ENCODE data around the gene PTPRQ.

Gene PTPRQ

GRCh38 chr12:80602455-80602854 is 158.4 kb downstream of the PTPRQ start:
- TF ChIP-seq, protein P1, sequence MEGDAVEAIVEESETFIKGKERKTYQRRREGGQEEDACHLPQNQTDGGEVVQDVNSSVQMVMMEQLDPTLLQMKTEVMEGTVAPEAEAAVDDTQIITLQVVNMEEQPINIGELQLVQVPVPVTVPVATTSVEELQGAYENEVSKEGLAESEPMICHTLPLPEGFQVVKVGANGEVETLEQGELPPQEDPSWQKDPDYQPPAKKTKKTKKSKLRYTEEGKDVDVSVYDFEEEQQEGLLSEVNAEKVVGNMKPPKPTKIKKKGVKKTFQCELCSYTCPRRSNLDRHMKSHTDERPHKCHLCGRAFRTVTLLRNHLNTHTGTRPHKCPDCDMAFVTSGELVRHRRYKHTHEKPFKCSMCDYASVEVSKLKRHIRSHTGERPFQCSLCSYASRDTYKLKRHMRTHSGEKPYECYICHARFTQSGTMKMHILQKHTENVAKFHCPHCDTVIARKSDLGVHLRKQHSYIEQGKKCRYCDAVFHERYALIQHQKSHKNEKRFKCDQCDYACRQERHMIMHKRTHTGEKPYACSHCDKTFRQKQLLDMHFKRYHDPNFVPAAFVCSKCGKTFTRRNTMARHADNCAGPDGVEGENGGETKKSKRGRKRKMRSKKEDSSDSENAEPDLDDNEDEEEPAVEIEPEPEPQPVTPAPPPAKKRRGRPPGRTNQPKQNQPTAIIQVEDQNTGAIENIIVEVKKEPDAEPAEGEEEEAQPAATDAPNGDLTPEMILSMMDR (IDR thresholded peaks at IDR 0.05; ENCODE audit: low read depth, low read length, missing control alignments): no peak
- no peak for DNase-seq (ENCODE audit: low read depth)

DNA sequence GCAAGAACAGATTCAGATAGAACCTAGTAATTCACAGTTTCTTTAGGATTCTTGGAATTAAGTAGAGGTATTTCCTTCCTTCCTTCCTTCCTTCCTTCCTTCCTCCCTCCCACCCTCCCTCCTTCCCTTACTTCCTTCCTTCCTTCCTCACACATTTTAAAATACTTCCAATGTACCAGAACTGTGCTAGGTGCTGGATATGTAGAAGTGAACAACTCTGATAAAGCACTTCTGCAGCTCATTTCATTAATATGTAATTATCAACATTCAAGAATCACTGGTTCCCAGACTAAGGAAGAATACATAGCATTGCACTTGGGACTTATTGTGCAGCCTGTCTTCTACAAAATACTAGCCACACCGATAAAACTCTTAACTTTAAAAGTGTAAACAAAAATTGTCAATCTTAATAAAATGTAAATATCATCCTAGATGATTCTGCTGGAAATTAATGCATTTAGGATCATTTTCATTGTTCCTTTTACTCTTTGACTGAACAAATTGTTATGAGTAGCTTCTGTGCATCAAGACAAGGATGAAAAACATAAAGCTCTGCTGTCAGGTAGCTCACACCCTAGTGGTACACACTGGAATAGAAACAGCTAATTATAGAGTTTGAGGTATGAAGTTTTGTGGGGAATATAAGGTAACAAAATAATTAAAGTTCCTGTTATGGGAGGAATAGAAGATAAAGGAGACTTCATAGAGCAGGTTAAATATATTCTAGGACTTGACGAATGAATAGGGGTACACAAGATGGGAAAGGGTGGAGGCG is 163.5 kb downstream of the PTPRQ start:
- H3K4me3 ChIP-seq (ENCODE audit: low read depth, low read length): no peak overlapping the region
- DNase-seq (ENCODE audit: low read depth): no peak
- TF ChIP-seq, protein P1 (IDR thresholded peaks at IDR 0.05; ENCODE audit: low read depth, low read length, missing control alignments): peak; percentile 35

More at GRCh38 chr12:80602455-80602854, 158.4 kb downstream of the PTPRQ start:
- no peak overlapping the region for H3K4me3 ChIP-seq (ENCODE audit: low read depth, low read length)

GRCh38 chr12:80617733-80618132 is 173.7 kb downstream of the PTPRQ start:
- TF ChIP-seq, protein P1 (IDR thresholded peaks at IDR 0.05; ENCODE audit: low read depth, low read length, missing control alignments): no peak
- DNase-seq (ENCODE audit: low read depth): no peak

DNA sequence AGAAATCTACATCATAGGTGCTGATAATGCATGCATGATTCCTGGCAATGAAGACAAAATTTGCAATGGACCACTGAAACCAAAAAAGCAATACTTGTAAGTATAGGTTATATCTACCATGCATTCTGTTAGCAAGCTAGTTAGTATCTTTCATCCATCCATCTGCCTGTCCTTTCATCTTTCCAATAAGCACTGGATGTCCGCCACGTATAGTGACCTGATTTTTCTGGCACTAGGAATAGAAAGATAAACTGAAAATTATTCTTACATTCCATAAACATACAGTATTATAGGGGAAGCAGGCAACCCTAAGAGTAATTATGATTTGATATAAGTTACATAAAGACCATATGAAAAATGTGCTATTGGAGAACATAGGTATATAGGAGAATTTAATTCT is 176.2 kb downstream of the PTPRQ start:
- no peak overlapping the region for H3K4me3 ChIP-seq (ENCODE audit: low read depth, low read length)
- DNase-seq (ENCODE audit: low read depth): no peak
- TF ChIP-seq, protein P1 (IDR thresholded peaks at IDR 0.05; ENCODE audit: low read depth, low read length, missing control alignments): no peak

More at GRCh38 chr12:80617733-80618132, 173.7 kb downstream of the PTPRQ start:
- H3K4me3 ChIP-seq (ENCODE audit: low read depth, low read length): no peak overlapping the region

DNA sequence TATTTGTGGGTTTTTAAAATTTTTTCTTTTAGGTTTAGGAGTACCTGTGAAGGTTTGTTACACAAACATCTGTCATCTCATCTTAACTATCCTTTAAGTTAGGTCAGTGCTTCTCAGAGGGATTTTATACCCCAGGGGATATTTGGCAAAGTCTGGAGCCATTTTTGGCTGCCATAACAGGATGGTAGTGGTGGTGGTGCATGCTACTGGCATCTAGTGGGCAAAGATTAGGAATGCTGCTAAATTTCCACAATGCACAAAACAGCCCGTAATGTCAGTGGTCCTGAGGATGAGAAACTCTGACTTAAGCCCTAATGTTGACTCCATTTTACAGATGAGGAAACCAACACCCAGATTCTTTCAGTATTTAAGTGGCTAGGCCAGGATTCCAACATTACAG is 178.2 kb downstream of the PTPRQ start:
- DNase-seq (ENCODE audit: low read depth): no peak
- TF ChIP-seq, protein P1 (IDR thresholded peaks at IDR 0.05; ENCODE audit: low read depth, low read length, missing control alignments): no peak
- H3K4me3 ChIP-seq (ENCODE audit: low read depth, low read length): no peak overlapping the region

DNA sequence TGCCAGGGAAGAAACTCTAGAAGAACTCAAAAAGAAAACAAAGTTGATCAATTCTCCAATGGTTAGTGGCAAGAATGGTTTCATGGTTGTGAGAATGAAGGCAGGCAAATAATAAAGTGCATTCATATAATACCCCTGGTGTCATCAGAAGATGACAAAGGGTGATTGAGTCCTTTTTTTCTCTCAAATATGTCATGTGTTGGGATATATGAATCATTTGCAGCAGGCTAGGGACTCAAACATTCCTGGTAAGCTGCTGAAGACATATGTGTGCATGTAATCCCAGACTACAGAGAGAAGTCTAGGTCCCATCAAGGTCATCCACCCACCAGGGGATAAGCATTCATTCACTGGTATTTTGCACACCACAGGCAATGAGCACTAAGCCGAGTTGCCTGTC is 181.0 kb downstream of the PTPRQ start:
- no peak for DNase-seq (ENCODE audit: low read depth)
- H3K4me3 ChIP-seq (ENCODE audit: low read depth, low read length): no peak overlapping the region
- TF ChIP-seq, protein P1 (IDR thresholded peaks at IDR 0.05; ENCODE audit: low read depth, low read length, missing control alignments): no peak

GRCh38 chr12:80625901-80626300 is 181.9 kb downstream of the PTPRQ start:
- TF ChIP-seq, protein P1 (IDR thresholded peaks at IDR 0.05; ENCODE audit: low read depth, low read length, missing control alignments): no peak
- DNase-seq (ENCODE audit: low read depth): no peak
- no peak overlapping the region for H3K4me3 ChIP-seq (ENCODE audit: low read depth, low read length)
